ENCODE data around the gene BAG2.

BAG2 gene

GRCh38 chr6:57165080-57165479, 7.0 kb upstream of the BAG2 start:
- DNase-seq (ENCODE audit: extremely low spot score): no peak
- ChIA-PET CTCF (interaction anchor here (1.1 to 1.6 kb wide), 2 partner anchors 33 to 57 kb away, joined by 3 to 4 read pairs; partner anchors contain the start of gene RAB23), POLR2A (no interaction called here)
- no peak for TF ChIP-seq CTCF (IDR thresholded peaks at IDR 0.05; ENCODE audit: control extremely low read depth, extremely low read depth, low read depth, missing control alignments)

- no peak for TF ChIP-seq CTCF (IDR thresholded peaks at IDR 0.05; ENCODE audit: control extremely low read depth, extremely low read depth, low read depth, missing control alignments)
- DNase-seq (ENCODE audit: extremely low spot score): peak; percentile 25
- ChIA-PET CTCF (interaction anchor here (0.9 to 2.1 kb wide), 2 partner anchors 10 to 143 kb away, joined by 4 to 11 read pairs; partner anchors contain the start of gene PRIM2), POLR2A (interaction anchor here (0.6 to 1.0 kb wide), 2 partner anchors 10 to 49 kb away, joined by 3 read pairs; partner anchors contain the start of gene RAB23)
Observed at GRCh38 chr6:57173056-57173885, 1.1 kb downstream of the BAG2 start.

- ChIA-PET CTCF (no interaction called here), POLR2A (no interaction called here)
- TF ChIP-seq CTCF (IDR thresholded peaks at IDR 0.05; ENCODE audit: control extremely low read depth, extremely low read depth, low read depth, missing control alignments): no peak
- DNase-seq (ENCODE audit: extremely low spot score): no peak
Observed at GRCh38 chr6:57173886-57174510, 1.9 kb downstream of the BAG2 start.

GRCh38 chr6:57174511-57174907, 2.4 kb downstream of the BAG2 start:
- no peak for TF ChIP-seq CTCF (IDR thresholded peaks at IDR 0.05; ENCODE audit: control extremely low read depth, extremely low read depth, low read depth, missing control alignments)
- no peak for DNase-seq (ENCODE audit: extremely low spot score)
- CTCF ChIA-PET: no interaction called here
- POLR2A ChIA-PET: no interaction called here

- ChIA-PET POLR2A (no interaction called here), CTCF (interaction anchor here (0.7 to 1.7 kb wide), 7 partner anchors 8 to 275 kb away, joined by 3 to 8 read pairs (median 3); no protein-coding TSS in a partner anchor)
- no peak for DNase-seq (ENCODE audit: extremely low spot score)
- TF ChIP-seq CTCF (IDR thresholded peaks at IDR 0.05; ENCODE audit: control extremely low read depth, extremely low read depth, low read depth, missing control alignments): no peak
Observed at GRCh38 chr6:57177545-57178265, 5.6 kb downstream of the BAG2 start.

GRCh38 chr6:57180596-57180995, 8.5 kb downstream of the BAG2 start:
- CTCF ChIA-PET: interaction anchor here (2.1 kb wide), 1 partner anchor 11 kb away, joined by 6 read pairs; no protein-coding TSS in a partner anchor
- DNase-seq (ENCODE audit: extremely low spot score): no peak
- POLR2A ChIA-PET: no interaction called here
- no peak for TF ChIP-seq CTCF (IDR thresholded peaks at IDR 0.05; ENCODE audit: control extremely low read depth, extremely low read depth, low read depth, missing control alignments)

Measured in GM10248 (cell line).